Activated naive CD4-positive, alpha-beta T cell treated with Interleukin-2 at 50 U/mL for 16 hours (primary cell): ENCODE results near the gene MISP.
"Not testable (repeated sequence)": the region's sequence is repeated elsewhere in the genome, so short reads cannot be mapped to it uniquely, and the experiment has no call there.

Experiments
- DNase-seq: peaks from one replicate; pipeline ENCODE4 v3.0.0-alpha.2; 2020

The MISP gene

GRCh38 chr19:750640-751423 lies at the start of gene MISP:
MISP (plus strand) TSS chr19:751112; CDS start chr19:756947, 5,835 bp downstream.
- no peak for DNase-seq

GRCh38 chr19:702847-703246 lies 48.1 kb upstream of the MISP start:
- not testable (repeated sequence) for DNase-seq

GRCh38 chr19:703329-703650 lies 47.6 kb upstream of the MISP start:
- no peak for DNase-seq

- DNase-seq: peak; percentile 48
Measured at GRCh38 chr19:703651-704446, 47.1 kb upstream of the MISP start.

GRCh38 chr19:704447-704741 lies 46.5 kb upstream of the MISP start:
- peak; percentile 9 for DNase-seq

GRCh38 chr19:708154-709143 lies 42.5 kb upstream of the MISP start, which contains the start of gene PALM:
PALM (plus strand) TSS chr19:708935; CDS start chr19:709147, 212 bp downstream.
- DNase-seq: no peak

- no peak for DNase-seq
Measured at GRCh38 chr19:709196-709964, 41.5 kb upstream of the MISP start.

- DNase-seq: no peak
Measured at GRCh38 chr19:709965-710571, 40.8 kb upstream of the MISP start.

- no peak for DNase-seq
Measured at GRCh38 chr19:710767-711166, 40.1 kb upstream of the MISP start.

GRCh38 chr19:711254-711653 lies 39.7 kb upstream of the MISP start:
- DNase-seq: no peak

- no peak for DNase-seq
Measured at GRCh38 chr19:715347-715746, 35.6 kb upstream of the MISP start.

GRCh38 chr19:718251-718951 lies 32.5 kb upstream of the MISP start:
- DNase-seq: no peak

- DNase-seq: no peak
Measured at GRCh38 chr19:718991-719512, 31.9 kb upstream of the MISP start.

- no peak for DNase-seq
Measured at GRCh38 chr19:719636-720344, 31.1 kb upstream of the MISP start.

GRCh38 chr19:720345-721160 lies 30.4 kb upstream of the MISP start:
- no peak for DNase-seq

GRCh38 chr19:722553-723101 lies 28.3 kb upstream of the MISP start:
- DNase-seq: no peak

GRCh38 chr19:723247-723646 lies 27.7 kb upstream of the MISP start:
- no peak for DNase-seq

GRCh38 chr19:723714-724113 lies 27.2 kb upstream of the MISP start:
- no peak for DNase-seq

GRCh38 chr19:725461-726089 lies 25.3 kb upstream of the MISP start:
- DNase-seq: no peak
